HG02763 (cell line): ENCODE data around the gene MEF2C.
"Not testable (repeated sequence)": the region's sequence is repeated elsewhere in the genome, so short reads cannot be mapped to it uniquely, and the experiment has no call there.

Experiments
- ATAC-seq: cut with Tn5 transposase; IDR thresholded peaks from one replicate; pipeline ENCODE4 v1.9.1; 2021; ENCODE audit warnings: mild to moderate bottlenecking, moderate library complexity; ENCODE audit not compliant: unreplicated experiment

MEF2C gene

GRCh38 chr5:88868468-88869068 lies 14.4 kb downstream of the MEF2C start:
- ATAC-seq, result no peak

- no peak for ATAC-seq
These were observed 15.3 kb downstream of the MEF2C start for GRCh38 chr5:88867638-88868037.

- ATAC-seq, result no peak
These were observed 19.5 kb downstream of the MEF2C start for GRCh38 chr5:88863523-88863922.

GRCh38 chr5:88862547-88863175 lies 20.3 kb downstream of the MEF2C start:
- no peak for ATAC-seq

GRCh38 chr5:88861231-88861630 lies 21.8 kb downstream of the MEF2C start:
- no peak for ATAC-seq

- no peak for ATAC-seq
These were observed 22.5 kb downstream of the MEF2C start for GRCh38 chr5:88860501-88860900.

GRCh38 chr5:88858392-88858791 lies 24.6 kb downstream of the MEF2C start:
- ATAC-seq, result no peak

- ATAC-seq, result not testable (repeated sequence)
These were observed 26.6 kb downstream of the MEF2C start for GRCh38 chr5:88856381-88856780.

GRCh38 chr5:88854769-88855168 lies 28.2 kb downstream of the MEF2C start:
- no peak for ATAC-seq

- ATAC-seq, result no peak
These were observed 35.6 kb downstream of the MEF2C start for GRCh38 chr5:88847420-88847819.

GRCh38 chr5:88846434-88846833 lies 36.5 kb downstream of the MEF2C start:
- no peak for ATAC-seq

- peak; percentile 70 for ATAC-seq
These were observed 37.8 kb downstream of the MEF2C start for GRCh38 chr5:88845081-88845697.

GRCh38 chr5:88842784-88843183 lies 40.2 kb downstream of the MEF2C start:
- no peak for ATAC-seq

- ATAC-seq, result no peak
These were observed 41.8 kb downstream of the MEF2C start for GRCh38 chr5:88841212-88841611.

- ATAC-seq, result no peak
These were observed 42.5 kb downstream of the MEF2C start for GRCh38 chr5:88840495-88840894.

GRCh38 chr5:88839238-88839637 lies 43.7 kb downstream of the MEF2C start:
- ATAC-seq, result no peak

- no peak for ATAC-seq
These were observed 44.5 kb downstream of the MEF2C start for GRCh38 chr5:88838500-88838899.

- no peak for ATAC-seq
These were observed 45.2 kb downstream of the MEF2C start for GRCh38 chr5:88837817-88838216.

- no peak for ATAC-seq
These were observed 45.8 kb downstream of the MEF2C start for GRCh38 chr5:88837222-88837621.

- no peak for ATAC-seq
These were observed 46.7 kb downstream of the MEF2C start for GRCh38 chr5:88836195-88836838.

GRCh38 chr5:88834499-88834898 lies 48.5 kb downstream of the MEF2C start:
- no peak for ATAC-seq

- no peak for ATAC-seq
These were observed 48.9 kb downstream of the MEF2C start for GRCh38 chr5:88834131-88834462.
